Posterior cingulate gyrus (tissue), 11 donors: ENCODE data around the gene BANF2.
"Not testable (repeated sequence)": the region's sequence is repeated elsewhere in the genome, so short reads cannot be mapped to it uniquely, and the experiment has no call there.

Source experiments
- DNase-seq, 10 donors: peaks; one replicate each; pipeline versions ENCODE4 v3.0.0 to v3.0.0-alpha.2; 2020 to 2021; ENCODE audit warnings: mixed read lengths in 3 of 10
- intact Hi-C: fragments of 100-400 bp; cut with DNase I; formaldehyde crosslinking; loops from one replicate; pipeline ENCODE4 v1.15.1; 2023

The BANF2 gene

GRCh38 chr20:17753516-17753915, 53.8 kb downstream of the BANF2 start:
- no peak for DNase-seq
- intact Hi-C loops: no loop called here

DNA sequence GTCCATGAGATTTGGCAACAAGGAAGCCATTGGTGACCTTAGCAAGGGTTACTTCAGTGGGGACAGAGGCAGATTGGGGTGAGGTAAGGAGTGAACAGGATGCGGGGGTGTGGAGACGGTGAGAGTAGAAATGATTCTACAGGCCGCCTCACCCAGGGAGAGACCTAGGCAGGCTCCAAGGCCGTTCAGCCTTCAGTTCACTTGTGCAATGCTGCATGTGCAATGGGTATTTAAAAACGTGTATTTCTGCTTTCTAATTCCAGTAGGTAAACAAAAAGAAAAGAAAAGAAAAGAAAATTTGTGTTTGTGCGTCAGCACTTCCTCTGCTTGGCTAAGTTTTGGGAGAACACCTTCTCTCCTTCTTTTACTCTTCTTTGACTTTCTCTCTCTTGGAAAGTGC, 56.8 kb downstream of the BANF2 start:
- intact Hi-C loops: no loop called here
- DNase-seq: no peak

DNA sequence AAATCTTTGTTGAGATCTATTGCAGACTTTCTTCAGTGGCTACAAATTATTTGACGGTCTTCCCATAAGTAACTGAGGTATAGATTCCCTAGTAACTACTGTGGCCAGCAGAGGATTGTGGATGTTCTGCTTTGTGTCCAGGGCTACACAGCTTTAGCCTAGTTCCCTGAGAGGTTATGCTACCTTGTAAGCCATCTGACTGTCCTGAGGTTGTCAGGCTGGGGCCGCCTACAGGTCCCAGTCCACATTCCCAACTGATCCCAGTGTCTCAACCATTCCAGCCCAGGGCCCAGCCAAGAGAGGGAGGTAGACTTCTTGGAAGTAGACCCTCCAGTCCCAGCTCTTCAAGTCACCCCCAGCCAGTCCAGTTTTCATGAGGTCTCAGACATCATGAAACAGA, 57.7 kb downstream of the BANF2 start:
- DNase-seq: no peak
- intact Hi-C loops: no loop called here

GRCh38 chr20:17758010-17758409, 58.2 kb downstream of the BANF2 start:
- DNase-seq: no peak
- intact Hi-C loops: no loop called here

DNA sequence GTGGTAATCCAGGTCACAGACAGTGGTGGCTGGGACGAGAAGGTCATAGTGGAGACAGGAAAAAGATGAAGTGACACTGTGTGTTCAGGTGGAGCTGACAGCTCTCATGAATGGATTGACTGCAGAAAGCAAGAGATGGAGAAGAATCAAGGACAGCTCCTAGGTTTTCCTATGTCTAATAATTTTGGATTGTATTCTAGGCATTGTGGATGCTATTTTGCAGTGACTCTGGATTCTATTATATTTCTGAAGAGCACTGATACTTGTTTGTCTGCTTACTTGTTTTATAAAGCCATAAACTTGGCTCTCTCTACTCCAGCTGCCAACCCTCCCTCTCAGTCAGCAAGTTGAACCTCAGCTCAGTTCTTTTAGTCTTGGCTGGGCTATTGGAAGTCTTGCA, 58.7 kb downstream of the BANF2 start:
- no peak for DNase-seq
- intact Hi-C loops: no loop called here

- no peak for DNase-seq
- intact Hi-C loops: no loop called here
Observed at GRCh38 chr20:17759449-17759848, 59.7 kb downstream of the BANF2 start.

DNA sequence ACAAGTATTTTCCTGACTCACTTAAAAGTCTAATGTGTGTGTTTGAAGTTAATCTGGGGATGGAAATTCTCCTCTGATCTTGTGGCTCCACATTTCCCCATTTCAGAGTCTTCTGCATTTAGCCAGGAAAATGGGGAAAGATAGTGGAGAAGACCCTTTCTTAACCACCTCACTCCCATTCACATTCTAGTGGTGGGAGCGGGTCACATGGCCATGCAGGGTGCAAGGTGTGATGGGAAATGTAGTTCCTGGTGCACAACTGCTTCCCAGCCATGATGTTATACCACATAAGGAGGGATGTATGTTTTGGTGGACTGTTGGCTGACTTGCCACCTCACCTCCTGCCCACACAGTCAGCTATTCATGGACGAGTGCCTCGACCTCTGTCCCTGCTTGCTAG, 61.8 kb downstream of the BANF2 start:
- intact Hi-C loops: no loop called here
- DNase-seq: no peak

DNA sequence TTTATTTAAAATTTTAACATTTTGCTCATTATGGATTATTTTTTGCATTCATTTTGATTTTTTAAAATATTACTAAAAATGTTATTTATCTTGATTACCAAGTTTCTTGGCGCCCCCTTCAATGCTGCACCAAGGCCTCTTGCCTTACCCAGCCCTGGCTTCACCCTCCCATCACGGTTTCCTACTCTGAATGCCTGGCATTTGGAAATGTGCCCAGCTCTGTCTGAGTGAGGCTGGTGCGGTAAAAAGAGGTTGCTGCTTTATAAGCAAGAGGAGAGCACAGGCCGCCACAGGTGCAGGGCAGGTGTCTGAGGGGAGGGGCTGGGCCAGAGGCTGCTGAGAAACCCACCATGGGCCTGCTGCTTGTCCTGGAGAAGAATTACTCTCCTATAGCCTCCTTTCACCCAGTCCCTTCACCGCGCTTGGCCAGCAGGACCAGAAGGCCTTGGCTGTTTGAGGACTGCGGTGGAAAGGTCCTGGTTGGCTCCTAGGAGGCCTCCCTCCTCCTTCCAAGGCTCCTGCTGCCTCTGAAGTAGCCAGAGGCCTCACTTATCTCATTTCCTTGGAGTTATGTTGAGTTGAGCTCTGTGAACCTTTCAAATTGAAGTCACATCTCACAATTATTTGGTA, 62.6 kb downstream of the BANF2 start:
- intact Hi-C loops: no loop called here
- no peak for DNase-seq

DNA sequence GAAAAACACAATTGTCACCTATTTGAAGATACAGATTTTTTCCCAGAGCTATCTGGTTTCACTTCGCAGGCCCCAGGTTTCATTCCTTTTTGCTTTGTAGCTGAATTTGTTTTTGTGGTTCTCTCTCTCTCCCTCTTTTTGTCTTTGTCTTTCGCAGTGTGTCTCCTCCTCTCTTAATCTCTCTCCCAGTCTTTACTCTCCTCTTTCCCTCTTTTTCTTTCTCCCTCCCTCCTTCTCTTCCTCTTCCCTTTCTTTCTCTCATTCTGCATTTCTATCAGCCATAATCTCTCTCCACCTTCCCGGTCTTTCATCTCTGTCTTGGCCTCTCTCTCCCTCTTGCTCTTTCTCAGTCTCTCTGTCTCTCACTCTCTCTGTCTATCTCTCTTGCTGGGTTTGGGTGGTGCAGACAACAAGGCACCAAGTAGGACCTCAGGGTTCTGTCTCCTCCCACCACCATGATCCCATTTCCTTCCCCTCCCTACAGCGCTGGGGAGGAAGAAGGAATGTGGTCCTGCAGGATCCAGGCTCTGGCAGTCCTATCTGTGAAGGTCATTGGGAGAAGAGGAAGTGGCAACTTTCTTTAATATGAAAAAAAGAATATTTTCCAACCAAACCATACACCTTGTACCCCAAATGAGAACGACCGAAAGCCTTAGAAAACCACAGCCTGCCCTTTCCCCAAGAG, 63.2 kb downstream of the BANF2 start:
- DNase-seq: no peak
- intact Hi-C loops: no loop called here

DNA sequence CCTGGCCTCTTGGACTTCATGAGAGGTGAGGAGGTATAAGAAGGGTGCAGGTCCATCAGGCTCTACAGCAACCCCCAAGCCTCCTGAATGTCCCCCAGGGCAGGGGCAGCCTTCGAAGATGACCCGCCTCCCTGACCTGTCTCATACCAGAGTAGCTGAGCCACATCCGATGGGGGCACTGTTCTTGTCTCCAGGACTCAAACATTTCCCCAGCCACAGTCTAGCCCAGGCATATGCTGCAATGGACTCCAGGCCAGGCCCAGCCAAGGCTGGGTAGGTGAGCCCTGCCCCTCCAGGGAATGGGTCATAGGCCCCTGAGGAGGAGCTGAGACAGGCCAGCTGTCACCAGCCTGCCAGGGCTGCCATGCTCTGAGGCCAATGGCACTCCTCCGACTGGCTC, 65.3 kb downstream of the BANF2 start:
- intact Hi-C loops: no loop called here

GRCh38 chr20:17765584-17765983, 65.8 kb downstream of the BANF2 start:
- intact Hi-C loops: no loop called here
- no peak for DNase-seq

More for the DNA sequence above, 65.3 kb downstream of the BANF2 start:
- DNase-seq: no peak

DNA sequence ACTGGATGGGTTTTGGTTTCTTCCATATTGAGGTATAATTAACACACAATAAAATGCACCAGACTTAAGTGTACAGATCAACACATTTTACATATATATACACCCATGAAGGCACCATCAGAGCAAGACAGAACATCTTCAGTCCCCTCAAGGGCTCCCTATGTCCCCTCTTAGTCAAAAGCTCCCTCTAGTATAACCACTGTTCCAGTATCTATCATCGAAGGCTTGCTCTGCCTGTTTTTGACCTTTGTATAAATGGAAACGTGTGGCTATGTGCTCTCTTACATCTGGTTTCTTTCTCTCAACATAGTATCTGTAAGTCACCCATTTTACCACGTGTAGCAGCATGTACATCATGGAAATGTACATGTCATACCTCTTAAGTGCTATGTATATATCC, 66.5 kb downstream of the BANF2 start:
- DNase-seq: no peak
- intact Hi-C loops: no loop called here

- no peak for DNase-seq
- intact Hi-C loops: no loop called here
Observed at GRCh38 chr20:17767624-17768023, 67.9 kb downstream of the BANF2 start.

DNA sequence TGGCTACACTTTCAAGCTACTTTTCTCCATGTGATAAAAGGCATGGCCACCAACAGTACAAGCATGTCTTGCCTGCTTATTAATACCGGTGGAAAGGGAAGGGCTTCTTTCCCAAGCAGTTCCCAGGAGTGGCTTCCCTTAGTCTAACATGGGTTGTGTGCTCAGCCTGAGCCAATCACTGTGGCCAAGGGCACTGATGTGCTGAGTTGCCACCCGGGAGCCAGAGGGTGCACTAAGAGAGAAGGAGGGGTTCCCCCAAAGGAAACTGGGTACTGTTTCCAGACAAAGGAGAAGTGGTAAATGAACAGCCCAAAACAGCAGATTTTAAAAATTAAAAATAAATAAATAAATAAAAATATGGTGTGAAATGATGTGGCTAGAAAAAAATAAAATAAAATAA, 68.5 kb downstream of the BANF2 start:
- intact Hi-C loops: no loop called here

DNA sequence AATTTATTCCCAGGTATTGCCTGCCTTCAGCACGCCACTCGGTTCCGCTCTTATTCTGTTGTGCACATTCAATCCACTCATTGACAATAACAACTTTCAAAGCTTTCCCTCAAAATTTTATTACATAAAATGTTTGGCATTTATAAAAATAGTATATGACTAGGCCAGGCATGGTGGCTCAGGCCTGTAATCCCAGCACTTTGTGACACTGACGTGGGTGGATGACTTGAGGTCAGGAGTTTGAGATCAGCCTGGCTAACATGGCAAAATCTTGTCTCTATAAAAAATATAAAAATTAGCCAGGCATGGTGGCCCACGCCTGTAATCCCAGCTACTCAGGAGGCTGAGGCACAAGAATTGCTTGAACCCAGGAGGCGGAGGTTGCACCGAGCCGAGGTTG, 70.0 kb downstream of the BANF2 start:
- intact Hi-C loops, DNase-seq: not testable (repeated sequence)

More for the DNA sequence above, 68.5 kb downstream of the BANF2 start:
- DNase-seq: no peak

GRCh38 chr20:17771206-17772004, 71.6 kb downstream of the BANF2 start:
- intact Hi-C loops: no loop called here
- peak in 1 of 10 donors; percentile 83 for DNase-seq

DNA sequence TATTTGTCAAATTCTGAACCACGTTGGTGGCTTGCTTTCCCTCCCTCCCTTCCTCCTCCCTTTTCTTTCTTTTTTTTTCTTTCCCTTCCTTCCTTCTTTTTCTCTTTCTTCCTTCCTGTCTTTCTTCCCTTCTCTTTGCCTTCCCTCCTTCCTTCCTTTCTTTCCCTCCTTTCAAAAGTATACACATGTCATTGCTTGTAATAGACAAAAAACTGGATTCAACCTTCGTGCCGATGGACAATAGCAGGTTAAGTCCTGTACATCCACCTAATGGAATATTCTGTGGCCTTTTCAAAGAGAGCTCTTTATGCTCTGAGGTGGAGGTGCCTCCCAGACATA, 72.2 kb downstream of the BANF2 start:
- intact Hi-C loops: no loop called here
- DNase-seq: no peak

DNA sequence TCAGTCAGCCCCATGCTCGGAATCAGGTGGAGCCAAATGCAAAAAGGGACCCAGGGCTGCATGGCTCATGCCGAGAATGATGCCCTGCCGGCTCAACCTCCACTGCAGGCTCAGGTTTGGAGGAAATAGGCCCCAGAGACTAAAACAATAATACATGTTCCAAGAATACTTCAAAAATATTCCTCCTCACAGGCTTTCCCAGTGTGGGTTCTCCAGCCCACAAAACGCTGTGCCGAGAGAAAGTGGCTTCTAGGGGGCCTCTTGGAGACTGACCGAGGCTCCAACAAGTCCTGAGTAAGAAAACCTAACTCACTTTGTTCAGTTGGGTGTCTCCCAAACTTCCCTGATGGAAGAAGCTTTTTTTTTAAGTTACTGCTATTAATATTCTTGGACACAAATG, 73.9 kb downstream of the BANF2 start:
- intact Hi-C loops: no loop called here
- DNase-seq: no peak

DNA sequence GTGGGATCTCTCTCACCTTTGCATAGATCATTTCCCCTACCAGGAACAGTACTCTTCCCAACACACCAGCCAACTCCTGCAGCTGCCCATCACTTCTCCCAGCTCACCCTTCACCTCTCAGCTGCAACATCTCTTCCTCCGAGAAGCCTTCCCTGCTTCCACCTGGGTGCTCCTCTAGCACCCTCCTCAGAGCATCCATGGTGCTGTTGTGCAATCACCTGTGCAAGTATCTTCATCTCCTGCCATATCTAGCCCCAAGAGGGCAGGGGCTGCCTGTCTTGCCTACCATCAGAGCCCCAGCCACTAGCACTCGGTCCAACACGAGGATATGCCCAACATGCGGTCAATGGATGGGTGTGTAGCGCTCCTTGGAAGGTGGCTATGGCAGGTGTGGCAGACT, 75.8 kb downstream of the BANF2 start:
- intact Hi-C loops: no loop called here

GRCh38 chr20:17776551-17776950, 76.8 kb downstream of the BANF2 start:
- intact Hi-C loops: no loop called here
- no peak for DNase-seq

More for the DNA sequence above, 75.8 kb downstream of the BANF2 start:
- DNase-seq: no peak

DNA sequence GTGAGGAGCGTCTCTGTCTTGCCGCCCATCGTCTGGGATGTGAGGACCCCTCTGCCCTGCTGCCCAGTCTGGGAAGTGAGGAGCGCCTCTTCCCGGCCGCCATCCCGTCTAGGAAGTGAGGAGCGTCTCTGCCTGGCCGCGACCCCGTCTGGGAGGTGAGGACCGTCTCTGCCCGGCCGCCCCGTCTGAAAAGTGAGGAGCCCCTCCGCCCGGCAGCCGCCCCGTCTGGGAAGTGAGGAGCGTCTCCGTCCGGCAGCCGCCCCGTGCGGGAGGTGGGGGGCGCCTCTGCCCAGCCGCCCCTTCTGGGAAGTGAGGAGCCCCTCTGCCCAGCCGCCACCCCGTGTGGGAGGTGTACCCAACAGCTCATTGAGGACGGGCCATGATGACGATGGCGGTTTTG, 79.2 kb downstream of the BANF2 start:
- intact Hi-C loops, DNase-seq: not testable (repeated sequence)

DNA sequence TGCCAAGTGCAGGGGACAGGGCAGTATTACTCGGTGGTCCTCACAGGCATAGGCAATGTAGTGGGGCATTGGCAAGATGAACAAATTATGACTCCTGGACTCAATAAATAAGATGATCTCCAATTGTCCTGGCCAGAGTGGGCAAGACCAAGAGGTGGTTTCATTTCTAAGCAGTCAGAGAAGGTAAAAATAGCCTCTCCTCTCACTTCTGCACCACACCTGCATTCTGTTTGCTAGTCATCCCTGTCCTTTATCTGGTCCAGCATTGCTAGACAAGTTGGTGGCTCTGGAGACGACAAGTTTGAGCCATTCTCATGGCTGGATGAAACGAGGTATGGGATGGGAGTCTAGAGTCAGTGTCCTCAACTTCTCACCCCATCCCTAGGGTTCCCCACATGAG, 83.0 kb downstream of the BANF2 start:
- DNase-seq: no peak

More for the DNA sequence above, 83.0 kb downstream of the BANF2 start:
- intact Hi-C loops: no loop called here
